H9 (cell line): Measurements from ENCODE around the gene HOMER1. TPM values are rescaled to one million over a fixed set of nuclear protein-coding genes. Genes with fewer than 3 reads are reported as not detected.

Experiments used
- DNase-seq: peaks from one replicate; pipeline ENCODE4 v3.0.0-alpha.2; 2017
- H2AFZ ChIP-seq: one replicate; pipeline ENCODE4 v1.6.1; 2013; ENCODE audit warnings: mild to moderate bottlenecking, low read length, control low read depth, moderate library complexity
- H2AK5ac ChIP-seq: 2 replicates; pipeline ENCODE4 v1.6.1; 2013; ENCODE audit warnings: low read length, control low read depth, mixed read lengths; ENCODE audit not compliant: insufficient read length
- H2BK120ac ChIP-seq: one replicate; pipeline ENCODE4 v1.6.1; 2013; ENCODE audit warnings: low read depth, mild to moderate bottlenecking, low read length, control low read depth, inconsistent platforms; ENCODE audit not compliant: poor library complexity, severe bottlenecking
- H2BK12ac ChIP-seq: 2 replicates; pipeline ENCODE4 v1.6.1; 2013; ENCODE audit warnings: low read length, control low read depth, mixed read lengths, low read depth; ENCODE audit not compliant: insufficient read length
- H2BK15ac ChIP-seq: 2 replicates; pipeline ENCODE4 v1.6.1; 2013; ENCODE audit warnings: low read depth, low read length, control low read depth
- H2BK20ac ChIP-seq: one replicate; pipeline ENCODE4 v1.6.1; 2013; ENCODE audit warnings: low read depth, mild to moderate bottlenecking, low read length, control low read depth, inconsistent platforms; ENCODE audit not compliant: poor library complexity, severe bottlenecking
- H2BK5ac ChIP-seq: 2 replicates; pipeline ENCODE4 v1.6.1; 2013; ENCODE audit warnings: low read length, control low read depth, mixed read lengths; ENCODE audit not compliant: insufficient read length
- H3K14ac ChIP-seq: 2 replicates; pipeline ENCODE4 v1.6.1; 2013; ENCODE audit warnings: low read length, control low read depth; ENCODE audit not compliant: insufficient read depth
- H3K18ac ChIP-seq: 2 replicates; pipeline ENCODE4 v1.6.1; 2013; ENCODE audit warnings: low read depth, mild to moderate bottlenecking, mixed read lengths, low read length, control low read depth; ENCODE audit not compliant: insufficient read length
- H3K23ac ChIP-seq: 2 replicates; pipeline ENCODE4 v1.6.1; 2013; ENCODE audit warnings: low read length, control low read depth, mixed read lengths, low read depth; ENCODE audit not compliant: insufficient read length
- H3K23me2 ChIP-seq: 2 replicates; pipeline ENCODE4 v1.6.1; 2013; ENCODE audit warnings: low read depth, mild to moderate bottlenecking, mixed read lengths, low read length, control low read depth; ENCODE audit not compliant: insufficient read length, poor library complexity, severe bottlenecking
- H3K27ac ChIP-seq: 2 replicates; pipeline ENCODE4 v1.5.1; 2013; ENCODE audit warnings: low read length, control low read depth, mixed read lengths, low read depth; ENCODE audit not compliant: insufficient read length
- H3K27me3 ChIP-seq: 2 replicates; pipeline ENCODE4 v1.6.1; 2013; ENCODE audit warnings: low read length, control low read depth, inconsistent platforms; ENCODE audit not compliant: insufficient read depth
- H3K4ac ChIP-seq: 2 replicates; pipeline ENCODE4 v1.6.1; 2013; ENCODE audit warnings: low read depth, mild to moderate bottlenecking, control low read depth, inconsistent platforms, low read length, moderate library complexity
- H3K4me1 ChIP-seq: 2 replicates; pipeline ENCODE4 v1.6.1; 2013; ENCODE audit warnings: low read length, control low read depth, inconsistent platforms; ENCODE audit not compliant: insufficient read depth
- H3K4me2 ChIP-seq: 2 replicates; pipeline ENCODE4 v1.6.1; 2013; ENCODE audit warnings: low read length, control low read depth, mixed read lengths; ENCODE audit not compliant: insufficient read length, insufficient read depth
- H3K56ac ChIP-seq: 2 replicates; pipeline ENCODE4 v1.6.1; 2013; ENCODE audit warnings: low read depth, mild to moderate bottlenecking, mixed read lengths, low read length, control low read depth; ENCODE audit not compliant: insufficient read length
- H3K79me1 ChIP-seq: 2 replicates; pipeline ENCODE4 v1.6.1; 2013; ENCODE audit warnings: low read depth, mild to moderate bottlenecking, moderate library complexity, low read length, control low read depth, inconsistent platforms; ENCODE audit not compliant: insufficient read depth, poor library complexity, severe bottlenecking
- H3K79me2 ChIP-seq: 2 replicates; pipeline ENCODE4 v1.6.1; 2013; ENCODE audit warnings: low read length, control low read depth, inconsistent platforms; ENCODE audit not compliant: insufficient read depth
- H3K9ac ChIP-seq: 2 replicates; pipeline ENCODE4 v1.6.1; 2013; ENCODE audit warnings: low read length, control low read depth, mixed read lengths; ENCODE audit not compliant: insufficient read length; ENCODE audit errors: extremely low read depth
- H3K9me3 ChIP-seq: one replicate; pipeline ENCODE4 v1.6.1; 2013; ENCODE audit warnings: low read depth, low read length, inconsistent platforms; ENCODE audit not compliant: control insufficient read depth
- H3T11ph ChIP-seq: one replicate; pipeline ENCODE4 v1.6.1; 2013; ENCODE audit warnings: mild to moderate bottlenecking, low read length, control low read depth, inconsistent platforms
- H4K20me1 ChIP-seq: one replicate; pipeline ENCODE4 v1.6.1; 2013; ENCODE audit not compliant: control insufficient read depth, insufficient read length, insufficient read depth
- H4K5ac ChIP-seq: 2 replicates; pipeline ENCODE4 v1.6.1; 2013; ENCODE audit warnings: low read depth, mild to moderate bottlenecking, mixed read lengths, low read length, control low read depth; ENCODE audit not compliant: insufficient read length
- H4K8ac ChIP-seq: replicated peaks from 2 replicates; pipeline ENCODE4 v1.6.1; 2013; ENCODE audit warnings: low read length, control low read depth, mixed read lengths, low read depth; ENCODE audit not compliant: insufficient read length
- H4K91ac ChIP-seq: 2 replicates; pipeline ENCODE4 v1.6.1; 2013; ENCODE audit warnings: low read depth, mild to moderate bottlenecking, moderate library complexity, mixed read lengths, low read length, control low read depth; ENCODE audit not compliant: insufficient read length
- H3K27ac Mint-ChIP-seq, 3 experiments: 2 replicates in 2 of 3; 3 replicates in 1 of 3; pipeline ENCODE4 v1.8.0; 2020 to 2021; ENCODE audit warnings: mixed read lengths in 3 of 3, mild to moderate bottlenecking in 1 of 3, moderate library complexity in 1 of 3
- H3K27me3 Mint-ChIP-seq: 2 replicates; pipeline ENCODE4 v1.8.0; 2021; ENCODE audit warnings: low read depth, mild to moderate bottlenecking, moderate library complexity, mixed read lengths
- H3K36me3 Mint-ChIP-seq, 3 experiments: 2 replicates in 2 of 3; 3 replicates in 1 of 3; pipeline ENCODE4 v1.8.0; 2020 to 2021; ENCODE audit warnings: low read depth in 3 of 3, mixed read lengths in 3 of 3; ENCODE audit not compliant: insufficient read depth in 1 of 3
- H3K4me1 Mint-ChIP-seq, 2 experiments: 2 replicates each; pipeline ENCODE4 v1.8.0; 2020; ENCODE audit warnings: mixed read lengths in 2 of 2
- H3K4me3 Mint-ChIP-seq, 2 experiments: 2 replicates in 1 of 2; 3 replicates in 1 of 2; pipeline ENCODE4 v1.8.0; 2020 to 2021; ENCODE audit warnings: mild to moderate bottlenecking in 2 of 2, mixed read lengths in 2 of 2, moderate library complexity in 1 of 2
- H3K9me3 Mint-ChIP-seq, 2 experiments: 2 replicates in 1 of 2; 3 replicates in 1 of 2; pipeline ENCODE4 v1.8.0; 2020; ENCODE audit warnings: mild to moderate bottlenecking in 2 of 2, mixed read lengths in 2 of 2, moderate library complexity in 1 of 2
- CTCF ChIP-seq: fragments of 200-600 bp; sonication (generic); conservative IDR thresholded peaks from 3 replicates; pipeline ENCODE4 v1.8.0; 2021; ENCODE audit warnings: antibody characterized with exemption, mild to moderate bottlenecking
- total RNA-seq: library from RNA; stranded (reverse); gene quantifications from 2 replicates; pipeline ENCODE4 v1.2.1, GENCODE V29; 2021

Gene HOMER1
- total RNA-seq, 1 experiment from 2014 or later, result 39.5 TPM

GRCh38 chr5:79430196-79430595, 83.7 kb downstream of the HOMER1 start:
- Histone ChIP-seq H3K56ac (no peak overlapping the region), H3K14ac (no peak overlapping the region), H2BK12ac (no peak overlapping the region), H2AFZ (no peak overlapping the region), H2BK15ac (no peak overlapping the region), H2BK5ac (no peak overlapping the region), H3K23me2 (no peaks in the 10 kb centered on the region), H4K5ac (no peak overlapping the region), H3K4me2 (no peak overlapping the region), H4K91ac (no peak overlapping the region), H2BK20ac (no peak overlapping the region), H4K8ac (no peak overlapping the region), H4K20me1 (no peaks in the 10 kb centered on the region), H3K9me3 (no peaks in the 10 kb centered on the region), H3K79me1 (no peaks in the 10 kb centered on the region), H3T11ph (no peak overlapping the region), H3K18ac (no peak overlapping the region), H3K27ac (no peak overlapping the region), H3K79me2 (no peaks in the 10 kb centered on the region), H3K4ac (no peak overlapping the region), H3K9ac (no peak overlapping the region), H2BK120ac (no peak overlapping the region), H3K23ac (no peak overlapping the region), H3K4me1 (no peaks in the 10 kb centered on the region), H3K27me3 (no peaks in the 10 kb centered on the region), H2AK5ac (no peak overlapping the region)
- H3K27ac Mint-ChIP-seq, result no peak overlapping the region
- no peaks in the 10 kb centered on the region for H3K27me3 Mint-ChIP-seq
- peaks cover 7 to 9% (median 7%) of the 10 kb centered on the region in 3 experiments; a peak in 5 of 7 replicates for H3K36me3 Mint-ChIP-seq
- no peak for DNase-seq
- H3K9me3 Mint-ChIP-seq, result no peaks in the 10 kb centered on the region; a peak in 1 of 5 replicates
- H3K4me1 Mint-ChIP-seq, result peaks cover 5 to 6% of the 10 kb centered on the region in 2 experiments
- TF ChIP-seq CTCF, result no peak
- H3K4me3 Mint-ChIP-seq, result no peak overlapping the region
